ENCODE data around the gene MXD4.

DNA sequence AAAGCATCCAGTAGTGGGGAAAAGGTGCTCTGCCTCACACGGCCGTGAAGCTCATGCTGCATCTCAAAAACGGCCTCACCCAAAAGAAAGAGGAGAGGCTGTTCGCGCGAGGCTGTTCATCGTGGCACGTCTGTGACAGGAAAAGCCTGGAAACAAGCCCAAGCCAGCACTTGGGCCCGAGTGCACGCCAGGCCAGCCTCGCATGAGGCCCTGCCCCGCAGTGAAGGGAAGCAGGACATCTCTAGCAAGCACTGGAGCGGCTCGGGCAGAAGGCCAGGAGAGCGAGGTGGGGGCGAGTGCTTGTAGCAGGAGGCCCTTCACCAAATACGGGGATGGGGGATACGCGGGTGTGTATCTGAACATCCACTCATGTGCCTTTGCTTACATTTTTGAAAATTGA is 39.9 kb upstream of the MXD4 start:
- TF ChIP-seq, protein P1, sequence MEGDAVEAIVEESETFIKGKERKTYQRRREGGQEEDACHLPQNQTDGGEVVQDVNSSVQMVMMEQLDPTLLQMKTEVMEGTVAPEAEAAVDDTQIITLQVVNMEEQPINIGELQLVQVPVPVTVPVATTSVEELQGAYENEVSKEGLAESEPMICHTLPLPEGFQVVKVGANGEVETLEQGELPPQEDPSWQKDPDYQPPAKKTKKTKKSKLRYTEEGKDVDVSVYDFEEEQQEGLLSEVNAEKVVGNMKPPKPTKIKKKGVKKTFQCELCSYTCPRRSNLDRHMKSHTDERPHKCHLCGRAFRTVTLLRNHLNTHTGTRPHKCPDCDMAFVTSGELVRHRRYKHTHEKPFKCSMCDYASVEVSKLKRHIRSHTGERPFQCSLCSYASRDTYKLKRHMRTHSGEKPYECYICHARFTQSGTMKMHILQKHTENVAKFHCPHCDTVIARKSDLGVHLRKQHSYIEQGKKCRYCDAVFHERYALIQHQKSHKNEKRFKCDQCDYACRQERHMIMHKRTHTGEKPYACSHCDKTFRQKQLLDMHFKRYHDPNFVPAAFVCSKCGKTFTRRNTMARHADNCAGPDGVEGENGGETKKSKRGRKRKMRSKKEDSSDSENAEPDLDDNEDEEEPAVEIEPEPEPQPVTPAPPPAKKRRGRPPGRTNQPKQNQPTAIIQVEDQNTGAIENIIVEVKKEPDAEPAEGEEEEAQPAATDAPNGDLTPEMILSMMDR (conservative IDR thresholded peaks at IDR 0.05), result no peak
- no peak for TF ChIP-seq ZFX (IDR thresholded peaks at IDR 0.05)

Data from C4-2B (cell line).